Measurements from ENCODE around the gene NACC1.

Gene NACC1

GRCh38 chr19:13118424-13119193, 545 bp downstream of the NACC1 start:
- in situ Hi-C loops (cut with MboI; ENCODE audit: low sequenced_read_pairs) = no loop called here

GRCh38 chr19:13119627-13120026, 1.6 kb downstream of the NACC1 start:
- in situ Hi-C loops (cut with MboI; ENCODE audit: low sequenced_read_pairs) = no loop called here

GRCh38 chr19:13120031-13120430, 2.0 kb downstream of the NACC1 start:
- in situ Hi-C loops (cut with MboI; ENCODE audit: low sequenced_read_pairs) = no loop called here

- in situ Hi-C loops (cut with MboI; ENCODE audit: low sequenced_read_pairs) = no loop called here
Observed at GRCh38 chr19:13120817-13121216, 2.8 kb downstream of the NACC1 start.

GRCh38 chr19:13121551-13122274, 3.6 kb downstream of the NACC1 start:
- in situ Hi-C loops (cut with MboI; ENCODE audit: low sequenced_read_pairs) = no loop called here

- in situ Hi-C loops (cut with MboI; ENCODE audit: low sequenced_read_pairs) = no loop called here
Observed at GRCh38 chr19:13122275-13122878, 4.3 kb downstream of the NACC1 start.

- in situ Hi-C loops (cut with MboI; ENCODE audit: low sequenced_read_pairs) = no loop called here
Observed at GRCh38 chr19:13122980-13123957, 5.2 kb downstream of the NACC1 start.

GRCh38 chr19:13127051-13127450, 9.0 kb downstream of the NACC1 start:
- in situ Hi-C loops (cut with MboI; ENCODE audit: low sequenced_read_pairs) = no loop called here

GRCh38 chr19:13127811-13128575, 9.9 kb downstream of the NACC1 start:
- in situ Hi-C loops (cut with MboI; ENCODE audit: low sequenced_read_pairs) = no loop called here

GRCh38 chr19:13128583-13128982, 10.5 kb downstream of the NACC1 start:
- in situ Hi-C loops (cut with MboI; ENCODE audit: low sequenced_read_pairs) = no loop called here

GRCh38 chr19:13129384-13129783, 11.3 kb downstream of the NACC1 start:
- in situ Hi-C loops (cut with MboI; ENCODE audit: low sequenced_read_pairs) = no loop called here

GRCh38 chr19:13130886-13131490, 12.9 kb downstream of the NACC1 start:
- in situ Hi-C loops (cut with MboI; ENCODE audit: low sequenced_read_pairs) = no loop called here

GRCh38 chr19:13132471-13133180, 14.6 kb downstream of the NACC1 start:
- in situ Hi-C loops (cut with MboI; ENCODE audit: low sequenced_read_pairs) = no loop called here

GRCh38 chr19:13133241-13133870, 15.3 kb downstream of the NACC1 start:
- in situ Hi-C loops (cut with MboI; ENCODE audit: low sequenced_read_pairs) = no loop called here

- in situ Hi-C loops (cut with MboI; ENCODE audit: low sequenced_read_pairs) = no loop called here
Observed at GRCh38 chr19:13134626-13135025, 16.6 kb downstream of the NACC1 start.

GRCh38 chr19:13135068-13136062, 17.3 kb downstream of the NACC1 start:
- in situ Hi-C loops (cut with MboI; ENCODE audit: low sequenced_read_pairs) = no loop called here

- in situ Hi-C loops (cut with MboI; ENCODE audit: low sequenced_read_pairs) = no loop called here
Observed at GRCh38 chr19:13137290-13137794, 19.3 kb downstream of the NACC1 start.
